Activated CD4-positive, CD25-positive, alpha-beta regulatory T cell treated with anti-CD3 and anti-CD28 coated beads, Interleukin-2, amount 50 U/mL, for 72 hours (primary cell): Measurements from ENCODE around the gene TJAP1.
"Not testable (repeated sequence)": the region's sequence is repeated elsewhere in the genome, so short reads cannot be mapped to it uniquely, and the experiment has no call there.

Source experiments
- DNase-seq: peaks from one replicate; pipeline ENCODE4 v3.0.0; 2021

The TJAP1 gene

DNA sequence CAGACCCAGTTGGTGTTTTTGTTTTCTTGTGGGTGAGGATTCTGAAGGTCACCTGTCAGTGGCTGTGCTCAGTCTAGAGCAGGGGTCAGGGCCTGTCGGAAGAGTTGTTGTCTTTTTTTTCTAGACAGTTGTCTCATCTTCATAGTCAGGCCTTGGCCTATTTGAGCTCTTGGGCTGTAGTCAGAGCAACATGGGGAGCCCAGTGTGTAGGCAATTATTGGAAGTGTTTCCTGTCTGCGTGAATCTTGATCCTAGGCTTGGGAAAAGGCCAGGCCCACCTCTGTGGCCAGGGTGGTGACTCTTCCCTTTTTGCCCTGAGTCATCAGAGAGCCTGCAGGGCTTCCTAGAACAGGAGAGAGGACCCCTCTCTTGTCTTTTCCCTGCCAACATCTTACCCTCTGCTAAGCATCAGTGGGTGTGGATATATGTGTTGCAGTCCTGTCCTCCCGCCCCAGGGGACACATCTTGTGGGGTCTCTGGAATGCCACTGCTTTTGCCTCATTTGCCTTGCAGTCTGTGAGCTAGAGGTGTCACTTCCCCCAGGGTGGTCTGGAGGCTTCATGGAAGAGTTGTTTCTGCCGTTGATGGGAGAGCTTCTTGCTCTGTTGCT, 11.4 kb downstream of the TJAP1 start:
- no peak for DNase-seq

DNA sequence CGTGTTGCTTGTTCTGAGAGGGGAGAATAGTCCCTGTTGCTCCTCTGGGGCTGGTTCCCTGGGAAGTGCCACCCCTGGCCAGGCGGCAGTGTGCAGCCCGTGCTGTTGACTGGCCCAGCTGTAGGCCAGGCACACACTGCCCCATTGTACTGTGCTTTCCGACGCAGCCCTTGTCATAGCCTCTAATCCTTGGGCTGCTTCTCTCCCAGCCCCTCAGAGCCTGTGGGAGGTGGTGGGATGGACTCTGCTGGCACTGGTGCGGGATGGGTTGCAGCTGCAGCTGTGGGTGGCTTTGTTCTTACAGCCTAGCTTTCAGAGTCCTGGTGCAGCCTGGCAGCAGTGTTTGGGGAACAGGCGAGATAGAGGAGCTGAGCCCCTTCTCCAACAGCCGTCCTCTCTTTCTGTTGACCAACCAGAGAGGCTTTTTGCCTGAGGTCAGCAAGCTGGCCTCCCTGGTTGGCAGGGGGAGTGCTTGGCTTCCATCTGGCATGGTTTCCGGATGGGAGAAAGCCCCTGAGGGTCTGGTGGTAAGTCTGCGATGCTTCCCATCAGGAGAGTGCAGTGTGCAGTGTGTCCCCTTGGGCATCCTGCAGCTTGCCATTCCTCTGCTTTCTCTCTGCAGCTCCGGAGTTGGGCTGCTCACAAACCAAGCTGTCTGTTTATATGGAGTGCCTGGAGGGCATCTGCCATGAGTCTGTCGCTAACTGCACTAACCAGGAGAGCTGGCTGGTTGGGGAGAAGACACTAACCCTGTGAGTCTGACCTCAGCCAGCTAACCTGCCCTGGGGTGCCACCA, 12.1 kb downstream of the TJAP1 start:
- DNase-seq, result no peak

DNA sequence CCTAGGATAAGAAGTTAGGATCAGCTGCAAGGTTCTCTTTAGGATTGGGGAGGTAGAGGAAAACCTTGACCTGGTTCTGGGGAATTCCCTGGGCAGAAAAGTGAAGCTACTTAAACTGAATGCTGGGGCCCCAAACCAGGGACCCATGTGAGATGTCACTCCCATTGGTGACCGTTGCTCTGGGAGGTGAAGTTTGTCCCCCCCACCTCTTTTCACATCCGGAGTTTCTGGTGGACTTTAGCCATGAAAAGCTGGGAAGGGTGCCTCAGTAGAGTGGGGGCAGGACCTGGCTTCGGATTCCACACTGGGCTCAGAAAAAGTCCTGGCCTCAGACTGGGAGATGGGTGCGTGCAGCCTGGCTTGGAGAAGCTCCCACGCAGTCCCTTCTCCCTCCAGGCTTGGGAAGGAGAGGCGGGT, 13.2 kb downstream of the TJAP1 start:
- DNase-seq, result no peak

DNA sequence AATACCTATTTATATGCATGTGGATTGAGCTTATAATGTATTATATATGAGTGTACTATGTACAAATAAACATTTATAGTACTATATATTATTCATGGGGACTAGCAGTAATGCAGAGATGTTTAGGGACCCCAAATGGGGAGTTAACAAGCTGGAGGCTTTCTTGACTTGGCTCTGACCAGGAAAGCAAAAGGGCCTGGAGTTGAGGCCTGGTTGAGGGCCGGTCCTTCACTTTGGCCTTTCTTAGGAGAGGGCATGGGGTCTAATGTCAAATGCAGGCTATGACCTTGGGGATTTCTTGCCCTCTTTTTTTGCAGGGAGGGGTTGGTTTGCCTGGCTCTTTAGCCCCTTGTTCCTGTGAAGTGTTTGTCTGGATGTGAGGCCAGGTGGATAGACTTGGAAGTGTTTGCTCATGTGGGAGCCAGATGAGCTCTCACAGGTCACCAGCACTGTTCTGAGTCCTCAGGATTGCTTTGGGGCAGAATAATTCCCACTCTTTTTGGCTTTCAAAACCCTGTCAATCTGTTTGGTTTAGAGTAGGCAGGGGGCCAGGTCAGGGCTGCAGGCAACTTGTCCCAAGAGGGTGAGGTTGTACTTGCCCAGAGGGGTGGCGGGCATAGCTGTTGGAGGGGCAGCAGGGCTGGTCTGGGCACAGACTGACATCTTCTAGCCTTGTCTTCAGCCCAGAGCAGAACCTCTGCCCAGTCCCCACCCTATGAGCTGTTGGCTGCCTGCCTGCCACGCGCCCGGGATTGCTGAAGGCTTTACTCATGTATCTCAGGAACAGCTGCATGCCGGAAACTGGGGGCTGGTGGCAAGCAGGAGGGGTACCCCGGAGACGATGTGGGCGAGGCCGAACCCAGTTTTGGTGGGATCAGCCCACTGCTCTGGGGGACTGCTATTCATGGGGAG, 14.6 kb downstream of the TJAP1 start:
- DNase-seq, result no peak

DNA sequence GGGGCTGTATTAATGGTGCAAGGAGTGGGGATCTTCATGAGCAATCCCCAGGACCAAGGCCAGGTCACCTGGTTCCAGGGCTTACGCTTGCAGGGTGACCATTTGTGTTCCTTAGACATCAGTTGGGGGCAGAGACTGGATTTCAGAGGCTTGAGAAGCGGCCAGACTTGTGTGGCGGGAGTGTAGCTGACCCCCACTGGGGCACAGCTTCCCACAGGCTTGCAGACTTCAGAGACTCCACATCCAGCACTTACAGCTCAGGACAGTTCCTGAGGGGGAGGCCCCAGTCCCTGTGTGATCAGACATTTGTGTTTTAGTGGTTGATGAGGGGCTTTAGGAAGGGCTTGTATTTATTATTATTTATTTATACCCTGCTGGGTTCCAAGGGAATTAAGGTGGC, 15.3 kb downstream of the TJAP1 start:
- DNase-seq, result no peak

DNA sequence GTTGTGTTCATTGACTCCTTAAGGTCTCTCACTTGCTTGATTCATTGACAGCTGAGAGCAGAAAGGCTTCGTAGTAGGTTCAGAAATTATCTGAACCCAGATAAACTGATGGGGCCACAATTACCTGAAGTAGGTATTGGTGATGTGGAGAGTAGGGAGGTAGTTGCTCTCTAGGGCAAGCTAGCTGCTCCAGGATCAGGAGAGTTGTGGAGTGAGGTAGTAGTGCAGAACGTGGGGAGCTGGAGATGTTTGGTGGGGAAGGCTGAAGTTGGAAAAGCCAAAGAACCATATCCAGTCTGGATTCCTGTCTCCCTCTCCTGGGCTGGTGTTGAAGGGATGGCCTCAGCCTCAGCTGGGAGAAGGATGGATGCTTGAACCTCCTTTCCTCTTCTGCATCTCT, 15.9 kb downstream of the TJAP1 start:
- no peak for DNase-seq

DNA sequence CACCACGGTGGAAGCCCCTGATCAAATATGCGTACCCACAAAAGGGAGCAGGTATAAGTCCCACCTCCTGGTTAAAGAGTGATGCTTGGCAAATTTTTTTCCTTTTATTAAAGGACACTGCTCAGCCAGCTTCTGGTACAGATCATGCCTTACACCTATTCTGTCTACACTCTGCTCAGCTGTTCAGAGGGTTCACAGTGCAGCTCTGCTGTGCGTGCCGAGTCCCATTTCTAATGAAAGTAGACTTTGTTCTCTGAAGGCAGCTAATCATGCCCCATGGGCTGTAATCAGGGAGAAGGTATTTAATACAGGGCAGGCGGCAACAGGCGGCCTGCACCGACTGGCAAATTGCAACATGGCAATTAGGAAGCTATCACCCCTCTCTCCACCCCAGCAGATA, 16.5 kb downstream of the TJAP1 start:
- DNase-seq, result no peak

DNA sequence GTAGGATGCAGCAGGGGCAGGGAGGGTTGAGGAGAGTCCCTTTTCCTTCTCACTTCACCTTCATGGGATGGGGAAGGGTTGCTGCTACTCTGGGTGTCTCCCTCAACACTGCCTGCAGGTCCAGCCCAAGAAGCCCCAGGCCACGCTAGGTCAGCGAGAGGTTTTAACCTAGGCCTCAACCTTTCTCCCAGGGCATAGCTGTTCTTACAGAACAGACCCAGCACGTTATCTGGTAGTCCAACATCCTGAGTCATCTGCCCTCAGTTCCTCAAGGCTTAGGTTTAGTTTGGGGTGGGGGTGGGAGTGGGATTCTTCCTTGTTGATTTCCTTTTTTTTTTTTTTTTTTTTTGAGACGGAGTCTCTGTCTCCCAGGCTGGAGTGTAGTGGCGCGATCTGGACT, 17.0 kb downstream of the TJAP1 start:
- DNase-seq, result no peak

DNA sequence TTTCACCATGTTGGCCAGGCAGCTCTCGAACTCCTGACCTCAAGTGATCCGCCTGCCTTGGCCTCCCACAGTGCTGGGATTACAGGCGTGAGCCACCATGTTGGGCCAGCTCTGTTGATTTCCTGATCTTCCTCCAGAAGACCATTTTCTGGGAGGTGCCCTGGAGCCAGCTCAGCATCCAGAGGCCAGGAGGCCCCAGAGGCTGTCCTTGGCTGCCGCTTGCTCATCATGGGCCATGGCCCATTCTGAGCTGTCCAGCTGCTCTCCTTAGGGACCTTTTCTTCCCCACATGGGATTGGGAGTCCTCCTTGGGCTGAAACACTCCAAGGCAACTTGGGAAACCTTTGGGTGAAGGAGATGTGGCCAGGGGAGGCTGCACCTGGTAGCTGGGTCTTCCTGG, 17.4 kb downstream of the TJAP1 start:
- no peak for DNase-seq

DNA sequence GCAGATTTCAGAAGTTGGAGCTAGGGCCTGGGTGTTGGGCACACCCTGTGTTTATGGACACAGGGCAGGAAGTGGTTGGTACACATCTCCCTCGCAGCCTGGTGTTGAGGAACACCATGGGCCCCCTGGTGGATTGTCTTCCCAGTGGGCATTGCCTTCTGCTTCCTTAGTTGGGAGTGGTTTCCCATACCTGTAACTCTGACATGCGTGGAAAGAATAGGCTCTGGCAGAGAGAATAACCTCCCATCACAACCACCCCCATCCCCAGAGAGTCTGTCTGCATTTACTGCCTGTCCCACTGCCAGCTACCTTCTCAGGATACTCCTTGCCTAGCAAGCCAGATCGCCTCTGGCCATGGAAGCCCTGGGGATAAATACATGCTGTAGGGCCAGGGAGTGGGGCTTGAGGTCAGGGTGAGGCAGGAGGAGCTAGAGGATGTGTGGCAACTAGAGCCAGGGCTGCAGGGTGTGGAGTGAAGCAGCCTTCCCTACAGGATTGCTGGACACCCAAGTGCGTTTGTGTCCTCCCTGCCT, 18.1 kb downstream of the TJAP1 start:
- no peak for DNase-seq

DNA sequence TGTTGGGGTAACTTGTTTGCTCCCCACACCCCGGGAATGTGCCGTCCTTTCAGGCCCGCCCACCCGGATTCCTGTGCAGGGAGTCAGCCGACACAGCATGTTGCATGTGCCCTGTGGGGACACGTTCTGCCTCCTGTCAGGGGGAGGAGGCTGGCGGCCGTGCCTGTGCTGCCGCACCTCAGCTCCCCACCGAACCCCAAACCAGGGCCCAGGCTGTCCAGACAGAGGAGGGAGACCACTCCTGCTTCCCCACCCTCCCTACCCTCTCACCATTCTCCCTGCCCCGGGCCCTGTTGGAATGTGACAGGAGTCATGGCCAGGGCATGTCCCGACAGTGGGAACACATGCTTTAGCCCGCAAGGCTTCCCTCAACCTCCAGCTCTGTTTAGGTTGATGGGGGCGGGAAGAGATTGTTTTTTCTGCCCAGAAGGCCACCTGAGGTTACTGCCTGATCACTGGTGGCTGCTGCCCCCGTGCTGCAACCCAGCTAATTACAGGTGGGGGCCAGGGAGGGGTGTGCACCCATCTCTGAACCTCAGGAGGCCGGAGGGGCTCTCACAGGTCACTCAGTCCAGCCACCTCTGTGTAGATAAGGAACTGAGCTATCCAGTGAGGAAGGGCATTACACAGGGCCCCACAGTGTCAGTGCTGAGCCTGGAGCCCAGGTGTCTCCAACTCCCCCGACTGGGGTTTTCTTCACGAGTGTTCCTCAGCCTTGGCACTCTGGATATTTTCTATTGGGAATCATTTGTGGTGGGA, 19.2 kb downstream of the TJAP1 start:
- DNase-seq, result no peak

DNA sequence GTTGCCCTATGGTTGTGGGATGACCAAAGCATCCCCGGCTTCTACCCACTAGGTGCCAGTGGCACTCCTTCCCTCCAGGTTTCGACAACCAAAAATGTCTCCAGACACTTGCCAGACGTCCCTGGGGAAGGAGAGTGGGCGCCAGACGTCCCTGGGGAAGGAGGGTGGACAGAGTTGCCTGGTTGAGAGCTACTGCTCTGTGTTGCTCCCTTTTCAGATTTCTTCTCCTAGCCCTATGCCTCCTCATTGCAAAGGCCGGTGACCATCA, 19.7 kb downstream of the TJAP1 start:
- DNase-seq, result no peak

DNA sequence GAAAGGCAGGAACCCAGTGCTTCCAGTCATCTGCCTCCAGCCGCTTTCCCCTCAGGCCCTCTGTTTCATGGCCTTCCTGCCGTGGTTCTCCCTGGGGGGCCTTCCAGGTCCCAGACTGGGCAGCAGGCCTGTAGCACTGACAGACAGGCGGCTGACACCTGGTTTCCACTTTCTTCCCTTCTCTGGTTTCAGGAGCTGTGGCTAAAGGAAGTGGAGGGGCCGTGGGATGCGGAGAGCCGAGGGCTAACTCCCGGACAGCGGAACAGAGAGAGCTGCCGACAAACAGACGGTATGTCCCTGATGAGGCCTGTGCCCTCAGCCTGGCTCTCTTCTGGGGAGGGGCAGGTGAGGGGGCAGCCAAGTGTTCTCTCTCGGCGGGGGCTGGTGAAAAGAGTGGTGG, 20.3 kb downstream of the TJAP1 start:
- DNase-seq, result no peak

DNA sequence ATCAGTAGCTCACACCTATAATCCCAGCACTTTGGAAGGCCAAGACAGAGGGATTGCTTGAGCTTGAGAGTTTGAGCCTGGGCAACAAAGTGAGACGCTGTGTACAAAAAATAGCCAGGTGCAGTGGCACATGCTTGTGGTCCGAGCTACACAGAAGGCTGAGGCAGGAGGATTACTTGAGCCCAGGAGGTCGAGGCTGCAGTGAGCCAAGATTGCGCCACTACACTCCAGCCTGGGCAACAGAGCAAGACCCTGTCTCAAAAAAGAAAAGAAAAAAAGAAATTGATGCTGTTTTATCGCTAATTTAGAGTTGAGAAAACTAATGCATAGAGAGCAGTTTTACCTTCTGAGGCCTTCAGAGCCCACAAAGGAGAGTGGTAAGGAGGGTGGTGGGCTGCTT, 20.9 kb downstream of the TJAP1 start:
- DNase-seq, result not testable (repeated sequence)

DNA sequence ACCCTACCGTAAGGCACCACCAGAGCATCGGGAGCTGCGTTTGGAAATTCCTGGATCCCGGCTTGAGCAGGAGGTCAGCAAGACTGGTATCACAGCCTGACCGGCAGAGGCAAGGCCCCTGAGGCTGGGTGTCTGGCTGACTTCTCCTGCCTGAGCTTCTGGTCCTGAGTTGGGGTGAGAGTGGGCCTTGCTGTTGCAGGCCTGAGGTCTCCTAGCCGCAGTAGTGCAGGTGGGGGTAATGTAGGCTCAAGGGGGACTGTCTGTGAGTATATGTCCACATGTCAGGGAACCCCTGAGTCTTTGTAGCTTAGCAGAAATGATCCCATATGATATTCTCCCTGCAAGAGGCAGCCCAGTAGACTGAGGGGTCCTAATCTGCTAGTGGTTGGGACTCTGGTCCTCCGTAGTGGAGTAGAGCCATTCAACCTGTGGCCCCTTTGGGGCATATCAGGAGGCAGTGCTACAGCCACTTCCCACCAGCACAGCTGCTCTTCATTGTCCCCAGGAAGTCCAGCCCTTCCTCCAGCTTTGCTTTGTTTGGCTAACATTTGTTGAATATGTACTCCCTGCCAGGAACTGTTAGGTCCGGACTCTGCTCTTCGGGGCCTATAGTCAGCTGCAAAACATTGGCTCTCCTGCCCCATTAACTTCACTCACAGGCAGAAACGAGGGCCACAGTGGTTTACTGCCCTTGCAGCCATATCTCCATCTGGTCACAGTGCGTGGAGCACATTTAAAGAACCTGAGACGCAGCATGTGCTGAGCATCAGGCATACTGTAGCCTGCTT, 21.9 kb downstream of the TJAP1 start:
- no peak for DNase-seq

DNA sequence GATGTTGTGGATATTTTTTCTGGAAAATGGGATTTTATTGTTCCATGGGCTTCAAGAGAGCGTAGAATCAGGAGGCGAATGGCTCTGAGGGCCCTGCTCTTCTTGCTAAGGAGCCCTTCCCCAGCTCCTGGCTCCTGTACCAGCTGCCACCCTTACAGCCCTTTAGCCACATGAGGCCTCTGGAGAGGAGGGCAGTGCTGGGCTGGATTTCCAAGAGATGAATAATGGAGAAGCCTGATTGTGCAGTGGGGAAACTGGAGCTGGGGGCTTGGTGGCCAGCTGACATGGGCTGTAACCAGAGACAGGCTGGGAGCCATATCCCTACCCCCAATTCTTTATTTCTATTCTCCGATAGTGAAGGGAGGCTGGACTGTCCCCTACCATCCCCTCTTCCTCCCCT, 23.6 kb downstream of the TJAP1 start:
- DNase-seq, result no peak

DNA sequence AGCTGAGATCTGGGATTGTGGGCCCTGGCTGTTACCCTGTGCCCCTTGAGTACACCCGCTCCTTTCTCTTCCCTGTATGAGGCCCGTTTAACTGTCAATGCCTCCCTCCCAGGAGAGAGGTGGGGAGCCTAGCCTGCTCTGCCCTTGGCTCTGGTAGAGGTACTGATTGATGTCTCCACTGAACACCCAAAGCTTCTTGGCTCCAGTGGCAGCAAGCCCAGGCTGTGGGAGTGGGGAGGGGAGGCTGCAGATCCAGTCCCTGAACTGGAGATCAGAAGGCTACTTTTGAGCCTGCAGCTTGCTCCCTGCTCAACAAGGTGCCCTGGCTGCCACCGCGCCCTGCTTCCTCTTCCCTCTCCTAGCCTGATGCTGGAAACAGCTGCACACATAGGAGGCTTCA, 25.3 kb downstream of the TJAP1 start:
- no peak for DNase-seq

DNA sequence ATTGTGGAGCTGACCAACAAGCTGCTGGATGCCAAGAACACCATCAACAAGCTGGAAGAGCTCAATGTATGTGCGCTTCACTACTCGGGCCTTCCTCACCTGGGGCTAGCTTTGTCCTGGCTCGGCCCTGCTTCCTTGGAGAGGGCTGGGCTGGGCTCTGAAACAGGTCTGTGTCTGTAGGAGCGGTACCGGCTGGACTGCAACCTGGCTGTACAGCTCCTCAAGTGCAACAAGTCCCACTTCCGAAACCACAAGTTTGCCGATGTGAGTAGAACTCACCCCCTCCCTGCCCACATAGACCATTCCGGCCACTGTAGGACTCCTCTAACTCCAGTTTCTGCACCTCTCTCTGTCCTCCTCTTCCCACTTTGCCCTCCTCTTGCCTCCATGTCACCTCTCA, 26.1 kb downstream of the TJAP1 start:
- DNase-seq, result no peak

DNA sequence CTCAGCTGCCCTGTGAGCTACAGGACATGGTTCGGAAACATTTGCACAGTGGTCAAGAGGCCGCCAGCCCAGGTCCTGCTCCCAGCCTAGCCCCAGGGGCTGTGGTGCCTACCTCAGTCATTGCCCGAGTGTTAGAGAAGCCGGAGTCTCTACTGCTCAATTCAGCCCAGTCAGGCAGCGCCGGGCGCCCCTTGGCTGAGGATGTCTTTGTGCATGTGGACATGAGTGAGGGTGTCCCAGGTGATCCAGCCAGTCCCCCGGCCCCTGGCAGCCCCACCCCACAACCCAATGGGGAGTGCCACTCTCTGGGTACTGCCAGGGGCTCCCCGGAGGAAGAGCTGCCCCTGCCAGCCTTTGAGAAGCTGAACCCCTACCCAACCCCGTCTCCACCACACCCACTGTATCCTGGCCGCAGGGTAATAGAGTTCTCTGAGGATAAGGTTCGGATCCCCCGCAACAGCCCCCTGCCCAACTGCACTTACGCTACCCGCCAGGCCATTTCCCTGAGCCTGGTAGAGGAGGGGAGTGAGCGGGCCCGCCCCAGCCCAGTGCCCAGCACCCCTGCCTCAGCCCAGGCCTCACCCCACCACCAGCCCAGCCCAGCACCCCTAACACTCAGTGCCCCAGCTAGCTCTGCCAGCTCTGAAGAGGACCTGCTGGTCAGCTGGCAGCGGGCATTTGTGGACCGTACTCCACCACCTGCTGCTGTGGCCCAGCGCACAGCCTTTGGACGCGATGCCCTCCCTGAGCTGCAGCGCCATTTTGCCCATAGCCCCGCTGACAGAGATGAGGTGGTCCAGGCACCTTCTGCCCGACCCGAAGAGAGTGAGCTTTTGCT, 27.6 kb downstream of the TJAP1 start:
- DNase-seq, result no peak

DNA sequence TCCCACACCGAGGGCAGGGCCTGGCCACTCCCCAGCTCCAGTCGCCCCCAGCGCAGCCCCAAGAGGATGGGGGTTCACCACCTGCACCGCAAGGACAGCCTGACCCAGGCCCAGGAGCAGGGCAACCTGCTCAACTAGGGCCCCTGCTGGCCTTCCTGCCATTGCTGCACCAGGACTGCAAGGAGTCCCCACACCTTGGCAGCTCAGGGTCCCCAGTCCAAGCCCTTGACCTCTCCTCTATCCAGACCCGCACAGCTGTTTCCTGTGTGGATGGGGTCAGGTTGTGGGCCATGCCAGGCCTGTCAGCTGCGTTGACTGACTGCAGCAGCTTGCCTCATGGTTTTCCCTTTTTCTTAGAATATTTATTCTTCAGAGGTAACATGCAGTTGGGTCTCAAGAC, 28.3 kb downstream of the TJAP1 start:
- no peak for DNase-seq

DNA sequence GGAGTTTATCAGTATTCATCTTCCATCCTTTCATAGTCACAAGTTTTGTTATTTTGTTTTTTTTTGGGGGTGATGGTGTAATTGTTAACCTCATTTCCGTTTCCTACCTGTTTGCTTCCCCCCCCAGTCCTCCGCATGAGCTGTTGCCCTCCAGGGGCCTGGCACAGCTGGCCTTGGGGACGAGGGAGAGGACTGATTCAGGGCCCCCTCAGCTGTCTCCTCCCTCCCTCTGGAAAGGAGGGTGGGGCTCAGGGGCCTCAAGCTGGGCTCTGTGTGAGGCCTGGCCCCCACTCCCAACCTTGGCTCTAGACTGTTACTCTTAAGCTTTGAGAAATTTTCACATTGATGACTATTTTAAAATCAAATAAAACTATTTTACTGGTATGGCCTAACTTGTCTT, 28.8 kb downstream of the TJAP1 start:
- DNase-seq, result no peak
